ENCODE data around the gene PPP3CA. TPM values are rescaled to one million over a fixed set of nuclear protein-coding genes. Genes with fewer than 3 reads are reported as not detected.

Gene PPP3CA
- total RNA-seq, 8 experiments from 2014 or later: 18.6 to 68.7 (median 22.6) TPM

DNA sequence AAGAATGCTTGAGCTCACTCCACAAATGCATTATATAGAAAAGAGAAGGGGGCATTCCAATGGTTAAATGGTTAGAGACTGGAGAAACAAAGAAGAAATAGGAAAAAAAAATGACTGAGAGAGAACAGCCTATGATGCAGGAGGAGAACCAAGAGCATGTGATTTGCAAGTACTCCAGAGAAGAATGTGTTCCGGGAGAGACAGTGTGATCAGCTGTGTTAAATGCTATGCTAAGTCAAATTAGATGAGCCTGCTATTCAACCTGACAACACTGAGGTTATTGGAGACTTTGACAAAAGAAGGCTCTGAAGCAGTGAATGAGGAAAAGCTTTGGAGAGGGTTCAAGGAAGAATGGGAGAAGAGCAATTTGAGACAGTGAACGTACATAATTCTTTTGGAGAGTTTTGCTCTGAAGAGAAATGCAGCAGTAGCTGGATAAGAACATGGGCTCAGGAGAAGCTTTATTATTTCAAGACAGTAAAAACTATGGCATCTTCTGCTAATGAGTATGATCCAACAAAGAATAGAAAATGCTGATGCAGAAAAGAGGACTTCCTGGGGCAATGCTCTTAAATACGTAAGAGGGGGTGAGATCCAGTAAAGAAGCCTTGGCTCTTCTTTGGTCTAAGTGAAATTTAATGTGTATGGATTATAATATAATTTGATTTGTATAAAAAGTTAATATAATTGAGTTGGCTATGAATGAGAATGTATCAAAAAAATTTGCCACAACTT lies 66.3 kb downstream of the PPP3CA start:
- no peaks in the 10 kb centered on the region for H3K4me1 ChIP-seq (replicated peaks in 1 of 2)
- ATAC-seq (replicated peaks in 6 of 8): peak in 5 of 8 experiments; percentile 36 to 86 (median 58)
- 48 to 100% (median 74%) methylated on average over 1 to 3 of the region's 3 CpGs; no CpG with 5 or more reads in 1 of the 10 experiments for WGBS, 10 experiments
- no peak overlapping the region for H3K27ac ChIP-seq
- no peak overlapping the region for H3K4me3 ChIP-seq
- in situ Hi-C loops (cut with MboI; ENCODE audit: low pct_unique_long_range_greater_than_20kb in 2 of 9, low sequenced_read_pairs in 9 of 9, unreplicated experiment in 9 of 9): no loop called here

DNA sequence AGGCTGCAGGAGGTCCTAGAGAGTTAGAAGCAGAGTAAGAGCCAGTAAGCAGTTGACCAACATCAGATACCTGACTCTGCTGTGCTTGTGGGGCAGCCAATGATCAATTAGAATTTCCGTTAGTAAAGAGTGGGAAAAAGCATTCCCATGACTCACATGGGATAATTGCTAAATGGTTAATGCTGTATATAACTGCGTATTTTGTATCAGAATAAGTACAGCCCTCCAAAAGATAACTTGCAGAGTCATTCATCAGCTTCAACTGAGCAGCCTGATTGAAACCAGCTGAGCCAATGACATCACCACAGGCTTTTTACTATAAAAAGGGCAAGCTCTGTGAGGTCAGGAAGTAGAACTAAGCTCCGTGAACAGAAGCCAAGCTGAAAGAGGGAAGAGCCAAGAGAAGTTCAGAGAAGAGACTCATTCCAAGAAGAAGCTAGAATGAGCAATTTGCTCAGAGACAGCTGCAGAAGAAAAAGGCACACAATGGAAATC lies 67.9 kb downstream of the PPP3CA start:
- in situ Hi-C loops (cut with MboI; ENCODE audit: low pct_unique_long_range_greater_than_20kb in 2 of 9, low sequenced_read_pairs in 9 of 9, unreplicated experiment in 9 of 9): no loop called here
- 7 to 89% (median 57%) methylated on average over 2 to 3 of the region's 3 CpGs; no CpG with 5 or more reads in 1 of the 10 experiments for WGBS, 10 experiments
- Histone ChIP-seq H3K27ac (no peak overlapping the region), H3K4me3 (no peak overlapping the region), H3K4me1 (replicated peaks in 1 of 2) (no peaks in the 10 kb centered on the region)
- peak in 4 of 8 experiments; percentile 21 to 99 (median 66) for ATAC-seq (replicated peaks in 6 of 8)

DNA sequence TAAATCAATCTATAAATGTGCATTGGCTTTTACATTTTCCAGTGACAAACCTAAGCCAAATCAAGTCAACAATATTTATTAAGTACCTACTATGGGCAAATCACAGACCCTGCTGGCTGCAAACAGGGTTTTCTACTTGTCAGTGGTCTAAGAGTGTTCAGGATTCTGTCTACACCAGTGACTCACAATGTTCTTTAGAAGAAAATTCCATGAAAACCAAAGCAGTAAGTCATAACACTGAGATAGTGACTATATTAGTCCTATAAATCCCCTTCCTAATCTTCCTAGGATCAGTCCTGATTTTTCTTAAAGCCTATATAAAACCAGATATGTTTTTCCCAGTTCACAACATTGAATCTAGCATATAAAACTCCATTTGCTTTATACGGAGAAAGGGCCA lies 69.7 kb downstream of the PPP3CA start:
- Histone ChIP-seq H3K4me3 (no peak overlapping the region), H3K27ac (no peak overlapping the region), H3K4me1 (replicated peaks in 1 of 2) (no peaks in the 10 kb centered on the region)
- in situ Hi-C loops (cut with MboI; ENCODE audit: low pct_unique_long_range_greater_than_20kb in 2 of 9, low sequenced_read_pairs in 9 of 9, unreplicated experiment in 9 of 9): no loop called here
- ATAC-seq (replicated peaks in 6 of 8): no peak
- WGBS, 10 experiments: 0 to 71% (median 31%) methylated on average over 1 of the region's 1 CpG; no CpG with 5 or more reads in 2 of the 10 experiments

- no peak overlapping the region for H3K27ac ChIP-seq
- no peak overlapping the region for H3K4me3 ChIP-seq
- H3K4me1 ChIP-seq (replicated peaks in 1 of 2): no peaks in the 10 kb centered on the region
- no peak for ATAC-seq (replicated peaks in 6 of 8)
- in situ Hi-C loops (cut with MboI; ENCODE audit: low pct_unique_long_range_greater_than_20kb in 2 of 9, low sequenced_read_pairs in 9 of 9, unreplicated experiment in 9 of 9): no loop called here
- WGBS, 10 experiments: 71 to 100% (median 98%) methylated on average over 1 to 3 of the region's 3 CpGs
These were observed 70.7 kb downstream of the PPP3CA start for GRCh38 chr4:101276661-101277060.

- Histone ChIP-seq H3K4me3 (no peak overlapping the region), H3K27ac (no peak overlapping the region), H3K4me1 (replicated peaks in 1 of 2) (no peaks in the 10 kb centered on the region)
- 78 to 98% (median 83%) methylated on average over 3 to 7 of the region's 7 CpGs; no CpG with 5 or more reads in 1 of the 10 experiments for WGBS, 10 experiments
- ATAC-seq (replicated peaks in 6 of 8): no peak
- in situ Hi-C loops (cut with MboI; ENCODE audit: low pct_unique_long_range_greater_than_20kb in 2 of 9, low sequenced_read_pairs in 9 of 9, unreplicated experiment in 9 of 9): no loop called here
These were observed 72.2 kb downstream of the PPP3CA start for GRCh38 chr4:101274888-101275752.

DNA sequence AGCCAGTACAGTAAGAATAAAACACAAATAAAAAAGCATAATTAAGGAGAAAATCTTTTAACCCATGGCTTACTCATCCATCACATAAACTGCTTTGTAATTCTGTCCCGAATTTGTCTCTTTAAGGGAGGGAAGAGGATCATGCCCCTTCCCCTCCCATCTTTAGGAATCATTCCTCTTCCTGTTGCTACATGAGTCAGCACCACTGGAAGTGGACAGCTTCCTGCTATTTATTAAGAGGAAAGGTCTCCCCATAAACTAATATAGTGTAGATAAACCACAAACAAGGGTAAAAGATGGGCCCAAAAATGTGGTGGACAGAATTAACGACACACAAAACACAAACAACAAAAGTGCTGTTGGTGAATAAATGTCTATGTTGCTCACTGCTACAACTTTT lies 75.8 kb downstream of the PPP3CA start:
- Histone ChIP-seq H3K27ac (no peak overlapping the region), H3K4me1 (replicated peaks in 1 of 2) (no peaks in the 10 kb centered on the region), H3K4me3 (no peak overlapping the region)
- 33 to 83% (median 59%) methylated on average over 1 to 2 of the region's 2 CpGs for WGBS, 10 experiments
- in situ Hi-C loops (cut with MboI; ENCODE audit: low pct_unique_long_range_greater_than_20kb in 2 of 9, low sequenced_read_pairs in 9 of 9, unreplicated experiment in 9 of 9): no loop called here
- peak in 1 of 8 experiments; percentile 20 for ATAC-seq (replicated peaks in 6 of 8)

DNA sequence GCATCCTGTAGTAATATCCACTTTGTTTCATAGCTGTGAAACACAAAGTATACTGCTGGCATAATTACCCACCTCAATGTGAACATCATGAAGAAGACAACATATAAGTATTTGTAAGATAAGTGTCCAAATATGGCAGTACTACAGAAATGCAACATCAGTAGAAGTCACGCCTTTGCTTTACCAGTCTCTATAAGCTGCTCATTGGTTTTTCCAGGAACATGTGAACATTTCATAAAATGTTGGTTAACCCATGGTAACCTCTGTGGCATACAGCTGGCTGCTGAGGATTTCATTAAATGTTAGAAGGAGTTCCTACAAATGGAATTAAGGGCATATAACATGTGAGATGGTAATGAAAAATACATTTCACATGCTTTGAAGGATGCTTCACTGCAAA lies 77.6 kb downstream of the PPP3CA start:
- no peak for ATAC-seq (replicated peaks in 6 of 8)
- H3K4me1 ChIP-seq (replicated peaks in 1 of 2): no peaks in the 10 kb centered on the region
- H3K27ac ChIP-seq: no peak overlapping the region
- 80 to 100% (median 100%) methylated on average over 1 of the region's 1 CpG; no CpG with 5 or more reads in 3 of the 10 experiments for WGBS, 10 experiments
- H3K4me3 ChIP-seq: no peak overlapping the region
- in situ Hi-C loops (cut with MboI; ENCODE audit: low pct_unique_long_range_greater_than_20kb in 2 of 9, low sequenced_read_pairs in 9 of 9, unreplicated experiment in 9 of 9): no loop called here

DNA sequence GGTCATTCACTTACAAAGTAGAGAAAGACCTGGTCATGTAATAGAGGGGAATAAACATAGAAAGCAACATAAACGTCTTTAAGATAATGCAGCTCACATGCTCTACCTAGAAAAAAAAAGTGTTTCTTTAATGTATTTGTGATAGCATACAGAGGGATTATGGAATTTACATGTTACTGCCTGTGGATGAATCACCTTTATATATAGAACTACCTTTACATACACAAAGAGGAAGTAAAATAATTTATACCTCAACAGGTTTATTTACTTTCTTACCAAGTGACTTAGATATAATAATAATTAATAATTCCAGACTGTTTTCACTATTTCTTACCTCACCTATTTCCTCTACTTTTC lies 81.5 kb downstream of the PPP3CA start:
- in situ Hi-C loops (cut with MboI; ENCODE audit: low pct_unique_long_range_greater_than_20kb in 2 of 9, low sequenced_read_pairs in 9 of 9, unreplicated experiment in 9 of 9): no loop called here
- ATAC-seq (replicated peaks in 6 of 8): no peak
- peaks cover 10 to 11% of the 10 kb centered on the region in 2 donors for H3K4me1 ChIP-seq (replicated peaks in 1 of 2)
- no peak overlapping the region for H3K27ac ChIP-seq
- WGBS, 10 experiments: 20 to 88% (median 50%) methylated on average over 1 of the region's 1 CpG; no CpG with 5 or more reads in 2 of the 10 experiments
- no peak overlapping the region for H3K4me3 ChIP-seq

GRCh38 chr4:101264993-101265815 lies 82.1 kb downstream of the PPP3CA start:
- H3K4me1 ChIP-seq (replicated peaks in 1 of 2): peaks cover 10 to 11% of the 10 kb centered on the region in 2 donors
- peak in 1 of 8 experiments; percentile 23 for ATAC-seq (replicated peaks in 6 of 8)
- in situ Hi-C loops (cut with MboI; ENCODE audit: low pct_unique_long_range_greater_than_20kb in 2 of 9, low sequenced_read_pairs in 9 of 9, unreplicated experiment in 9 of 9): no loop called here
- no peak overlapping the region for H3K4me3 ChIP-seq
- 67 to 100% (median 96%) methylated on average over 1 to 2 of the region's 2 CpGs; no CpG with 5 or more reads in 2 of the 10 experiments for WGBS, 10 experiments
- no peak overlapping the region for H3K27ac ChIP-seq

DNA sequence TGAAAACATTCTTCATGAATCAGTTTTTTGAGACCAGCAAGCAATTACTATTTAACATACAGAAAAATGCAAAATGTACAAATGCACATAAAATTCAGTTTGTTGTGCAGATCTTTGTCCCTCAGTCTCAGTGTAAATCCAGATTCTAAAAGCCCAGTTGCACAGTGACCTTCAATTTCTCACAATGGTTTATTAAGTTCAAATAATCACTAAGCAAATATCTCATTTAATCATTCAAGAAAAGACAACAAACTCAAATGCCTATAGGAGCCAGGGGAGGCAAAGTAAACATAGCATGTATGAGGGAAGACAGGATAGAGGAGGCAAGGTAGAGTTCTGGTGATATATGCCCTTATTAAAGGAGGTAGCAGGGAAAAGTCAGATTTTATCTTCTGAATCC lies 82.8 kb downstream of the PPP3CA start:
- H3K27ac ChIP-seq: no peak overlapping the region
- ATAC-seq (replicated peaks in 6 of 8): peak in 2 of 8 experiments; percentile 37 to 52
- H3K4me1 ChIP-seq (replicated peaks in 1 of 2): peaks cover 10 to 11% of the 10 kb centered on the region in 2 donors
- H3K4me3 ChIP-seq: no peak overlapping the region
- in situ Hi-C loops (cut with MboI; ENCODE audit: low pct_unique_long_range_greater_than_20kb in 2 of 9, low sequenced_read_pairs in 9 of 9, unreplicated experiment in 9 of 9): no loop called here

DNA sequence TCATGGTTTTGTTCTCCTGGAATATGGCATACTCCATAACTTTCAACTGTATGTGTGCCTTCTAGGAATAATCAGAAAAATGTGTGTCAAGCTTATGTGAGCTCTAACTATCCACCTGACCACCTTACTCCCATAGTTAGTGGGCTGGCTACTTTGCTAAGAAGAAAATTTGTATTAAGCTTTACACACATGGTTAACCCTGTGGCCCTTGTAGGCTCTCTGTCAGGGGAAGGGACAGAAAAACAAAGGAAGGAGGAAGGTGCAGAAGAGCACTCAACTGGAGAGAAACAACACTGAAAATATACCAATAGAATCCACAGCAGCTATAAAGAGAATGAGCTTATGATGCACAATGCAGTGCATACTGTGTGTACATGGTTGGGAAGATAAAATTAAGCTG lies 84.6 kb downstream of the PPP3CA start:
- H3K4me1 ChIP-seq (replicated peaks in 1 of 2): peaks cover 10 to 11% of the 10 kb centered on the region in 2 donors
- in situ Hi-C loops (cut with MboI; ENCODE audit: low pct_unique_long_range_greater_than_20kb in 2 of 9, low sequenced_read_pairs in 9 of 9, unreplicated experiment in 9 of 9): no loop called here
- no peak overlapping the region for H3K4me3 ChIP-seq
- H3K27ac ChIP-seq: no peak overlapping the region
- ATAC-seq (replicated peaks in 6 of 8): no peak

- no peak overlapping the region for H3K4me3 ChIP-seq
- peak in 2 of 8 experiments; percentile 58 to 67 for ATAC-seq (replicated peaks in 6 of 8)
- WGBS, 10 experiments: 0 to 96% (median 62%) methylated on average over 3 to 4 of the region's 4 CpGs; no CpG with 5 or more reads in 2 of the 10 experiments
- H3K27ac ChIP-seq: no peak overlapping the region
- H3K4me1 ChIP-seq (replicated peaks in 1 of 2): peaks cover 10 to 11% of the 10 kb centered on the region in 2 donors
- in situ Hi-C loops (cut with MboI; ENCODE audit: low pct_unique_long_range_greater_than_20kb in 2 of 9, low sequenced_read_pairs in 9 of 9, unreplicated experiment in 9 of 9): no loop called here
These were observed 87.5 kb downstream of the PPP3CA start for GRCh38 chr4:101259876-101260275.
